H1 (cell line): ENCODE results near the gene HCAR2. TPM values are rescaled to one million over a fixed set of nuclear protein-coding genes. Genes with fewer than 3 reads are reported as not detected.

Experiments used
- CTCF ChIA-PET: fragments of 300-600 bp; sonication (Branson Sonifier 250); formaldehyde crosslinking; loops from one replicate; lab custom pipeline; 2021; ENCODE audit not compliant: partially characterized antibody; lab: Charles Lee
- POLR2A ChIA-PET: fragments of 300-600 bp; sonication (Branson Sonifier 250); formaldehyde crosslinking; loops from one replicate; lab custom pipeline; 2021; ENCODE audit warnings: inconsistent platforms; ENCODE audit not compliant: partially characterized antibody; lab: Charles Lee
- DNase-seq, 2 experiments: peaks; one replicate each; pipeline versions ENCODE4 v3.0.0 to v3.0.0-alpha.2; 2010 to 2022; ENCODE audit warnings: low spot score in 2 of 2, low read depth in 1 of 2, mixed read lengths in 1 of 2
- FAIRE-seq: peaks from 2 replicates; lab custom pipeline; 2011; peaks lifted over from hg19 to GRCh38; lab: Jason Lieb, UNC
- H2AFZ ChIP-seq: 2 replicates; pipeline ENCODE4 v1.8.1; 2012; ENCODE audit warnings: low read length, inconsistent platforms
- H2AK5ac ChIP-seq: 2 replicates; pipeline ENCODE4 v1.6.1; 2013; ENCODE audit warnings: low read depth, low read length
- H2BK120ac ChIP-seq: replicated peaks from 2 replicates; pipeline ENCODE3; 2013; ENCODE audit warnings: low read depth, low read length, inconsistent platforms
- H2BK12ac ChIP-seq: 2 replicates; pipeline ENCODE4 v1.6.1; 2013; ENCODE audit warnings: low read depth, low read length
- H2BK15ac ChIP-seq: 2 replicates; pipeline ENCODE4 v1.6.1; 2013; ENCODE audit warnings: low read length
- H2BK20ac ChIP-seq: 2 replicates; pipeline ENCODE4 v1.6.1; 2013; ENCODE audit warnings: low read length
- H2BK5ac ChIP-seq: 2 replicates; pipeline ENCODE4 v1.6.1; 2013; ENCODE audit warnings: low read depth, low read length
- H3K14ac ChIP-seq: 2 replicates; pipeline ENCODE4 v1.6.1; 2013; ENCODE audit warnings: inconsistent platforms; ENCODE audit not compliant: insufficient read length
- H3K18ac ChIP-seq: 2 replicates; pipeline ENCODE4 v1.6.1; 2013; ENCODE audit warnings: low read length; ENCODE audit errors: extremely low read depth
- H3K23ac ChIP-seq: 2 replicates; pipeline ENCODE4 v1.6.1; 2013; ENCODE audit warnings: inconsistent platforms; ENCODE audit not compliant: insufficient read length
- H3K23me2 ChIP-seq: 2 replicates; pipeline ENCODE4 v1.6.1; 2013; ENCODE audit warnings: low read depth, low read length
- H3K27ac ChIP-seq: 2 replicates; pipeline ENCODE4 v1.6.1; 2011; ENCODE audit warnings: low read depth, low read length, inconsistent platforms
- H3K27me3 ChIP-seq, 4 experiments: replicated peaks in 1 of 4; 1 replicate in 1 of 4; 2 replicates in 3 of 4; pipeline versions ENCODE4 v1.6.1 to v1.8.1; 2011 to 2013; ENCODE audit warnings: low read length in 3 of 4, mild to moderate bottlenecking in 3 of 4, inconsistent platforms in 2 of 4, mixed read lengths in 2 of 4, moderate library complexity in 1 of 4; ENCODE audit not compliant: control insufficient read depth in 3 of 4, insufficient read depth in 3 of 4; ENCODE audit errors: extremely low read depth in 1 of 4
- H3K36me3 ChIP-seq, 4 experiments: 2 replicates each; pipeline versions ENCODE4 v1.6.1 to v1.8.1; 2011 to 2013; ENCODE audit warnings: mild to moderate bottlenecking in 4 of 4, low read length in 3 of 4, moderate library complexity in 2 of 4, control low read depth in 1 of 4, inconsistent platforms in 1 of 4; ENCODE audit not compliant: insufficient read depth in 4 of 4, control insufficient read depth in 2 of 4
- H3K4ac ChIP-seq: replicated peaks from 2 replicates; pipeline ENCODE3; 2013; ENCODE audit warnings: low read length, low read depth, mixed read lengths, inconsistent platforms; ENCODE audit not compliant: insufficient read length
- H3K4me1 ChIP-seq, 4 experiments: replicated peaks in 1 of 4; 1 replicate in 1 of 4; 2 replicates in 3 of 4; pipeline versions ENCODE4 v1.6.1 to v1.8.1; 2011 to 2013; ENCODE audit warnings: low read length in 3 of 4, inconsistent platforms in 2 of 4, mixed read lengths in 1 of 4; ENCODE audit not compliant: insufficient read depth in 4 of 4, control insufficient read depth in 3 of 4
- H3K4me2 ChIP-seq, 2 experiments: 2 replicates each; pipeline versions ENCODE4 v1.6.1 to v1.8.1; 2011 to 2013; ENCODE audit warnings: low read depth in 2 of 2, low read length in 2 of 2, control low read depth in 1 of 2, inconsistent platforms in 1 of 2, mild to moderate bottlenecking in 1 of 2; ENCODE audit not compliant: insufficient read depth in 1 of 2
- H3K4me3 ChIP-seq, 4 experiments: fragments of 200-600, 300-600 bp in 1 of 4; sonication (generic), shearing (Covaris generic), sonication (Bioruptor Twin) in 1 of 4; 2 replicates each; pipeline versions ENCODE4 v1.5.1 to v1.8.1; 2011 to 2016; ENCODE audit warnings: low read length in 4 of 4, low read depth in 3 of 4, control low read depth in 2 of 4, inconsistent platforms in 2 of 4, mild to moderate bottlenecking in 2 of 4, mixed read lengths in 1 of 4, moderate library complexity in 1 of 4; ENCODE audit not compliant: insufficient read depth in 2 of 4; ENCODE audit errors: extremely low read depth in 1 of 4
- H3K56ac ChIP-seq: replicated peaks from 2 replicates; pipeline ENCODE3; 2013; ENCODE audit warnings: low read depth, mild to moderate bottlenecking, mixed read lengths, low read length, inconsistent platforms; ENCODE audit not compliant: insufficient read length
- H3K79me1 ChIP-seq: 2 replicates; pipeline ENCODE4 v1.6.1; 2013; ENCODE audit warnings: low read depth, low read length, control low read depth
- H3K79me2 ChIP-seq, 2 experiments: 2 replicates each; pipeline versions ENCODE4 v1.6.1 to v1.8.1; 2012 to 2013; ENCODE audit warnings: low read length in 2 of 2, mild to moderate bottlenecking in 2 of 2, inconsistent platforms in 1 of 2; ENCODE audit not compliant: insufficient read depth in 2 of 2, control insufficient read depth in 1 of 2
- H3K9ac ChIP-seq, 4 experiments: replicated peaks in 1 of 4; 1 replicate in 1 of 4; 2 replicates in 3 of 4; pipeline versions ENCODE4 v1.6.1 to v1.8.1; 2011 to 2013; ENCODE audit warnings: low read depth in 3 of 4, low read length in 3 of 4, control low read depth in 2 of 4, mild to moderate bottlenecking in 2 of 4, moderate library complexity in 2 of 4, inconsistent platforms in 1 of 4; ENCODE audit errors: extremely low read depth in 1 of 4
- H3K9me3 ChIP-seq, 2 experiments: 2 replicates each; pipeline versions ENCODE4 v1.6.1 to v1.8.1; 2012 to 2013; ENCODE audit warnings: mild to moderate bottlenecking in 2 of 2, moderate library complexity in 2 of 2, control low read depth in 1 of 2, inconsistent platforms in 1 of 2, low read depth in 1 of 2, low read length in 1 of 2, mixed read lengths in 1 of 2; ENCODE audit not compliant: insufficient read depth in 2 of 2
- H4K20me1 ChIP-seq, 2 experiments: replicated peaks in 1 of 2; 2 replicates each; pipeline versions ENCODE3 to v1.8.1; 2011 to 2013; ENCODE audit warnings: inconsistent platforms in 2 of 2, low read length in 2 of 2, mild to moderate bottlenecking in 1 of 2; ENCODE audit not compliant: insufficient read depth in 2 of 2, control insufficient read depth in 1 of 2
- H4K5ac ChIP-seq: 2 replicates; pipeline ENCODE4 v1.6.1; 2013; ENCODE audit warnings: low read length, low read depth, mixed read lengths, inconsistent platforms; ENCODE audit not compliant: insufficient read length
- H4K8ac ChIP-seq: 2 replicates; pipeline ENCODE4 v1.8.0; 2013; ENCODE audit warnings: mild to moderate bottlenecking, moderate library complexity, low read length, inconsistent platforms; ENCODE audit not compliant: insufficient read depth; ENCODE audit errors: extremely low read depth
- H4K91ac ChIP-seq: replicated peaks from 2 replicates; pipeline ENCODE3; 2013; ENCODE audit warnings: low read length, mixed read lengths, inconsistent platforms; ENCODE audit not compliant: insufficient read length
- ATF3 ChIP-seq: IDR thresholded peaks from 2 replicates; pipeline ENCODE4 v1.6.1; 2011; ENCODE audit warnings: low read depth, mild to moderate bottlenecking, low read length; ENCODE audit not compliant: insufficient read depth
- SP2 ChIP-seq: IDR thresholded peaks from 2 replicates; pipeline ENCODE4 v1.6.1; 2012; ENCODE audit warnings: mild to moderate bottlenecking, low read length, inconsistent platforms
- TAF1 ChIP-seq: IDR thresholded peaks from 2 replicates; pipeline ENCODE4 v1.6.1; 2011; ENCODE audit warnings: mild to moderate bottlenecking, low read depth, low read length
- YY1 ChIP-seq: IDR thresholded peaks from 2 replicates; pipeline ENCODE4 v1.6.1; 2011; ENCODE audit warnings: low read depth, mild to moderate bottlenecking, low read length
- WGBS, 2 experiments: shearing (Covaris generic) in 1 of 2; methylation state at CpG; one replicate each; pipeline versions ENCODE4 v1.1.6 to v1.1.7; 2013 to 2015; ENCODE audit warnings: low lambda C conversion rate in 2 of 2, mixed read lengths in 2 of 2, inconsistent platforms in 1 of 2, low coverage in 1 of 2, missing lambda C conversion rate in 1 of 2; ENCODE audit not compliant: insufficient replicate concordance in 2 of 2, insufficient coverage in 1 of 2, insufficient read length in 1 of 2; ENCODE audit errors: extremely low coverage in 1 of 2, missing lambda C conversion rate in 1 of 2; 5-methylcytosine and 5-hydroxymethylcytosine counted together
- polyA plus RNA-seq, 7 experiments: library from polyadenylated mRNA; depleted of rRNA in 3 of 7; stranded (reverse) in 5 of 7; unstranded in 2 of 7; fragments of >200 nt in 5 of 7; fragments of 200-250 nt in 2 of 7; gene quantifications; 1 replicate in 5 of 7; 2 replicates in 1 of 7; 4 replicates in 1 of 7; pipeline versions ENCODE4 v1.2.1 to v1.2.3, GENCODE V29; 2011 to 2013; ENCODE audit warnings: missing spikeins in 2 of 7, mixed read lengths in 2 of 7
- total RNA-seq: library from RNA; stranded (reverse); fragmentation: NEBNext Ultra II Directional; extraction: Animal tissue kit (Norgen Biotek cat#: 25700); gene quantifications from 2 replicates; pipeline ENCODE4 v1.2.1, GENCODE V29; 2021
- TF ChIP-seq, protein P1 (sequence below): IDR thresholded peaks from 2 replicates; pipeline ENCODE4 v1.6.1; 2011; ENCODE audit warnings: low read length, improper control_type of control experiment

The HCAR2 gene
- total and polyA plus RNA-seq, 2 of the 8 experiments (the other 6 are each of a cell fraction or from before 2014, with no cell fraction given): not detected

GRCh38 chr12:122749569-122750332, 46.6 kb upstream of the HCAR2 start:
- Histone ChIP-seq H3K4ac (no peak overlapping the region), H2AK5ac (peak overlapping the region; percentile 59; the same call in 1 of the 2 replicates), H4K8ac (no peak overlapping the region), H3K18ac (no peak overlapping the region), H2BK5ac (peak overlapping the region; percentile 28; the same call in 1 of the 2 replicates), H3K9ac (no peak overlapping the region), H3K36me3 (peaks cover 2 to 11% (median 7%) of the 10 kb centered on the region in 4 experiments; a peak in 4 of 8 replicates), H3K27me3 (no peaks in the 10 kb centered on the region), H3K23ac (no peak overlapping the region), H3K4me2 (no peak overlapping the region), H3K23me2 (0 out of 2 replicates have a peak, but pooled peaks cover 7% of the 10 kb centered on the region), H3K27ac (no peak overlapping the region), H2BK15ac (0 out of 2 replicates have a peak overlapping the region, but pooled peaks have one; percentile 5), H3K9me3 (no peaks in the 10 kb centered on the region), H3K79me1 (peaks cover 2% of the 10 kb centered on the region; the same call in 1 of the 2 replicates), H4K91ac (no peak overlapping the region), H2AFZ (no peak overlapping the region), H3K4me1 (peaks cover 2 to 9% (median 6%) of the 10 kb centered on the region in 4 experiments; a peak in 5 of 7 replicates), H3K4me3 (no peak overlapping the region), H2BK120ac (no peak overlapping the region), H4K20me1 (peaks cover 0 to 2% of the 10 kb centered on the region in 2 experiments), H2BK12ac (no peak overlapping the region), H3K79me2 (peaks cover 0 to 20% of the 10 kb centered on the region in 2 experiments; a peak in 3 of 4 replicates), H3K14ac (no peak overlapping the region), H3K56ac (no peak overlapping the region), H4K5ac (no peak overlapping the region), H2BK20ac (no peak overlapping the region)
- 89% methylated on average over 6 of the region's 6 CpGs; no CpG with 5 or more reads in 1 of the 2 experiments for WGBS, 2 experiments
- FAIRE-seq (no peak), DNase-seq (no peak)
- CTCF ChIA-PET: interaction anchor here (0.5 kb wide), 1 partner anchor 16 kb away, joined by 3 read pairs; no protein-coding TSS in a partner anchor
- POLR2A ChIA-PET: interaction anchor here (1.1 kb wide), 2 partner anchors 24 to 283 kb away, joined by 3 read pairs; no protein-coding TSS in a partner anchor
- TF ChIP-seq SP2 (no peak), ATF3 (peak; percentile 70), TAF1 (no peak), YY1 (no peak)
- TF ChIP-seq, protein P1, sequence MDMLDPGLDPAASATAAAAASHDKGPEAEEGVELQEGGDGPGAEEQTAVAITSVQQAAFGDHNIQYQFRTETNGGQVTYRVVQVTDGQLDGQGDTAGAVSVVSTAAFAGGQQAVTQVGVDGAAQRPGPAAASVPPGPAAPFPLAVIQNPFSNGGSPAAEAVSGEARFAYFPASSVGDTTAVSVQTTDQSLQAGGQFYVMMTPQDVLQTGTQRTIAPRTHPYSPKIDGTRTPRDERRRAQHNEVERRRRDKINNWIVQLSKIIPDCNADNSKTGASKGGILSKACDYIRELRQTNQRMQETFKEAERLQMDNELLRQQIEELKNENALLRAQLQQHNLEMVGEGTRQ: peak; percentile 88
